Neural progenitor cell (in vitro differentiated cells): ENCODE measurements around the gene THAP12.

Experiments
- CTCF ChIP-seq: fragments of 200-600 bp; sonication (generic); IDR thresholded peaks from 2 replicates; pipeline ENCODE4 v1.5.1; 2017; ENCODE audit warnings: antibody characterized with exemption, mild to moderate bottlenecking
- EZH2 ChIP-seq: fragments of 200-600 bp; sonication (generic); IDR thresholded peaks from 2 replicates; pipeline ENCODE4 v1.6.1; 2017; ENCODE audit warnings: antibody characterized with exemption, mild to moderate bottlenecking, moderate library complexity

- TF ChIP-seq CTCF, result no peak
- TF ChIP-seq EZH2, result no peak
Measured at GRCh38 chr11:76327756-76328388, 53.1 kb downstream of the THAP12 start.
